ENCODE data around the gene TBC1D17.

DNA sequence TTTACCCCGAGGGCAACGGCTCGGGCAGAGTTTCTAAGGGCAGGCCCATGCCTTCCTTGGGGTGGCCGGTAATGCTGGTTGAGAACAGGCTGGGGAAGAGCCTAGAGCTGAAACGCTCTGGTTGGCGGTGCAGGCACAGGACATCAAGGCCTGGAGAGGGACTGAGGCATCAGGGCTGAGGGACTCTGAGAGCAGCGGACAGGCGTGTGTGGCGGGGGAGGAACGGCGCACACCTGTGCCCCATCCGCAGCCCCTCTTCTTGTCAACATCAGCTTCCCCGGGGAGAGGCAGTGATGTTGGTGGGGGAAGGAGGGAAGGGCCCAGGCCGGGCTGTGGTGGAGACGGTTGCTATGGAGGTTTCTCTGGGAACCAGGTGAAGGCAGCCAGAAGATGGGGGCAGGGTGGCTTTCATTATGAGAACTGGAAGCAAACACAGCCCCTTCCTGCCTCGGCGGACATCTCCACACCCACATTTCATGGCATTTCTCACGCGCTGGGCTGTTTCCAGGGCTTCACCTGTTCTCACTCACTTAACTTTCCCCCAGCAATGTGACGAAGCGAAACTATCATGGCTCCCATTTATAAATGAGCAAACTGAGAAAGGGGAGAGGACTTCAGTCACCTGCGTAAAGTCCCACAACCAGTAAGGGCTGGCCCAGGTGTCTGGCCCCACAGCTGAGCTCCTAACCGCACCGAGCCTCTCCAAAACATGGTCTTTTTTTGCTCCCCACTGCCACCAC, 43.3 kb downstream of the TBC1D17 start:
- TF ChIP-seq, protein P1, sequence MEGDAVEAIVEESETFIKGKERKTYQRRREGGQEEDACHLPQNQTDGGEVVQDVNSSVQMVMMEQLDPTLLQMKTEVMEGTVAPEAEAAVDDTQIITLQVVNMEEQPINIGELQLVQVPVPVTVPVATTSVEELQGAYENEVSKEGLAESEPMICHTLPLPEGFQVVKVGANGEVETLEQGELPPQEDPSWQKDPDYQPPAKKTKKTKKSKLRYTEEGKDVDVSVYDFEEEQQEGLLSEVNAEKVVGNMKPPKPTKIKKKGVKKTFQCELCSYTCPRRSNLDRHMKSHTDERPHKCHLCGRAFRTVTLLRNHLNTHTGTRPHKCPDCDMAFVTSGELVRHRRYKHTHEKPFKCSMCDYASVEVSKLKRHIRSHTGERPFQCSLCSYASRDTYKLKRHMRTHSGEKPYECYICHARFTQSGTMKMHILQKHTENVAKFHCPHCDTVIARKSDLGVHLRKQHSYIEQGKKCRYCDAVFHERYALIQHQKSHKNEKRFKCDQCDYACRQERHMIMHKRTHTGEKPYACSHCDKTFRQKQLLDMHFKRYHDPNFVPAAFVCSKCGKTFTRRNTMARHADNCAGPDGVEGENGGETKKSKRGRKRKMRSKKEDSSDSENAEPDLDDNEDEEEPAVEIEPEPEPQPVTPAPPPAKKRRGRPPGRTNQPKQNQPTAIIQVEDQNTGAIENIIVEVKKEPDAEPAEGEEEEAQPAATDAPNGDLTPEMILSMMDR (conservative IDR thresholded peaks at IDR 0.05 in 1 of 2, IDR thresholded peaks at IDR 0.05 in 1 of 2; ENCODE audit: extremely low read depth in 1 of 2, insufficient read depth in 1 of 2, low read depth in 1 of 2, low read length in 2 of 2) = no peak
- TF ChIP-seq EZH2 (IDR thresholded peaks at IDR 0.05; ENCODE audit: borderline replicate concordance, low read length) = no peak
